Measurements from ENCODE around the gene KRIT1. TPM values are rescaled to one million over a fixed set of nuclear protein-coding genes. Genes with fewer than 3 reads are reported as not detected.
A peak's percentile ranks its signal among the peaks of the same experiment; 100 is the strongest.

Gene KRIT1
- total RNA-seq, 1 experiment from 2014 or later, result 23.7 TPM

DNA sequence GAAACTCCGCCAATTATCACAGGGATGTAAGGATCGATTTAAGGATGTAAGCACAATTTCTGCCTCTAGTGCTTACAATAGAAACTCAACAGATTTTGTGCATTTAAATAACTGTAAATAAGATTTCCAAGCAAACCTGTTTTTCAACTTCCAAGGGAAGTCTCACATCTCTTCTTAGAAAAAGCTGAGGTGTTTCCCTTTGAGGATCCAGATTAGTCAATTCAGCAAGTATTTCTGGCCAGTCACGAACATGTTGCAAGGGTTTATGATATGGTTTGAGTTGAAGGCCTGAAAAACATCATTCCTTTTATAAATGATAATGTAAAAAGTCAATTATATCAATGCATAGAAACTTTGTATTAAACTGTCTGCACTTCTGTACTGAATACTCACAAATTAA, 23.9 kb downstream of the KRIT1 start:
- H3K79me2 ChIP-seq (ENCODE audit: low read length), result no peaks in the 10 kb centered on the region
- no peak for ATAC-seq
- H3K4me1 ChIP-seq (ENCODE audit: insufficient read depth, low read length), result no peaks in the 10 kb centered on the region
- POLR2A ChIA-PET (ENCODE audit: unreplicated experiment), result no interaction called here
- H3K36me3 ChIP-seq (ENCODE audit: low read depth, low read length), result peaks cover 25% of the 10 kb centered on the region
- no peak overlapping the region for H3K4me2 ChIP-seq (ENCODE audit: low read length)
- no peak overlapping the region for H3K4me3 ChIP-seq (ENCODE audit: low read length)
- peak; percentile 24 for DNase-seq
- H3K9ac ChIP-seq (ENCODE audit: low read length), result no peak overlapping the region
- intact Hi-C loops (cut with micrococcal nuclease), result no loop called here
- H3K9me3 ChIP-seq (ENCODE audit: low read length), result no peaks in the 10 kb centered on the region
- TF ChIP-seq EZH2 (IDR thresholded peaks at IDR 0.05; ENCODE audit: low read length, unreplicated experiment) (no peak), EZH2phosphoT487 (IDR thresholded peaks at IDR 0.05; ENCODE audit: borderline replicate concordance, low read length) (no peak)
- TF ChIP-seq, protein P1, sequence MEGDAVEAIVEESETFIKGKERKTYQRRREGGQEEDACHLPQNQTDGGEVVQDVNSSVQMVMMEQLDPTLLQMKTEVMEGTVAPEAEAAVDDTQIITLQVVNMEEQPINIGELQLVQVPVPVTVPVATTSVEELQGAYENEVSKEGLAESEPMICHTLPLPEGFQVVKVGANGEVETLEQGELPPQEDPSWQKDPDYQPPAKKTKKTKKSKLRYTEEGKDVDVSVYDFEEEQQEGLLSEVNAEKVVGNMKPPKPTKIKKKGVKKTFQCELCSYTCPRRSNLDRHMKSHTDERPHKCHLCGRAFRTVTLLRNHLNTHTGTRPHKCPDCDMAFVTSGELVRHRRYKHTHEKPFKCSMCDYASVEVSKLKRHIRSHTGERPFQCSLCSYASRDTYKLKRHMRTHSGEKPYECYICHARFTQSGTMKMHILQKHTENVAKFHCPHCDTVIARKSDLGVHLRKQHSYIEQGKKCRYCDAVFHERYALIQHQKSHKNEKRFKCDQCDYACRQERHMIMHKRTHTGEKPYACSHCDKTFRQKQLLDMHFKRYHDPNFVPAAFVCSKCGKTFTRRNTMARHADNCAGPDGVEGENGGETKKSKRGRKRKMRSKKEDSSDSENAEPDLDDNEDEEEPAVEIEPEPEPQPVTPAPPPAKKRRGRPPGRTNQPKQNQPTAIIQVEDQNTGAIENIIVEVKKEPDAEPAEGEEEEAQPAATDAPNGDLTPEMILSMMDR (conservative IDR thresholded peaks at IDR 0.05; ENCODE audit: low read depth, low read length), result no peak
- no peaks in the 10 kb centered on the region for H3F3A ChIP-seq (ENCODE audit: low read length, unreplicated experiment)
- no peaks in the 10 kb centered on the region for H3K9me2 ChIP-seq (replicated peaks; ENCODE audit: low read length)
- H4K20me1 ChIP-seq (ENCODE audit: low read length), result no peaks in the 10 kb centered on the region
- BruUV-seq (replicated peaks), result no TSS peak
- H3K27me3 ChIP-seq (ENCODE audit: low read length), result no peaks in the 10 kb centered on the region
- no peak overlapping the region for H2AFZ ChIP-seq (ENCODE audit: low read length)
- CTCF ChIA-PET, result no interaction called here
- no peak overlapping the region for H3K27ac ChIP-seq (ENCODE audit: low read length)

DNA sequence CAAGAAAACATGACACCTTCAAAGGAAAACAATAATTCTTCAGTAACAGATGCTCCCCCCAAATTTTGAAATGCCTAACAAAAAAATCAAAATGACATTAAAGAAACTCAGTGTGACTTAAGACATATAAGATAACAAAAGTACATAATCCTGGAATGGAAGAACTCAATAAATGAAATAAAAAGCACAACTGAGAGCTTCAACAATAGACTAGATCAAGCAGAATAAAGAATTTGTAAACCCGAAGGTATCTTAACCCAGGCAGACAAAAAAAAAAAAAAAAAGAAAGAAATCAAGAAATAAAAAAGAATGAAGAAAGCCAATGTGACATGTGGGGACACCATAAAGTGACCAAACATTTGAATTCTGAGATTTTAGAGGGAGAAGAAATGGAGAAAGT, 39.0 kb downstream of the KRIT1 start:
- DNase-seq (no peak), ATAC-seq (no peak)
- no peak overlapping the region for H3K9ac ChIP-seq (ENCODE audit: low read length)
- H2AFZ ChIP-seq (ENCODE audit: low read length), result no peak overlapping the region
- no peaks in the 10 kb centered on the region for H3F3A ChIP-seq (ENCODE audit: low read length, unreplicated experiment)
- no peaks in the 10 kb centered on the region for H3K9me2 ChIP-seq (replicated peaks; ENCODE audit: low read length)
- TF ChIP-seq EZH2phosphoT487 (IDR thresholded peaks at IDR 0.05; ENCODE audit: borderline replicate concordance, low read length) (no peak), EZH2 (IDR thresholded peaks at IDR 0.05; ENCODE audit: low read length, unreplicated experiment) (no peak)
- TF ChIP-seq, protein P1 (conservative IDR thresholded peaks at IDR 0.05; ENCODE audit: low read depth, low read length), result no peak
- H3K27ac ChIP-seq (ENCODE audit: low read length), result no peak overlapping the region
- POLR2A ChIA-PET (ENCODE audit: unreplicated experiment), result no interaction called here
- H3K9me3 ChIP-seq (ENCODE audit: low read length), result peaks cover 6% of the 10 kb centered on the region; the same call in 1 of the 2 replicates
- no TSS peak for BruUV-seq (replicated peaks)
- peaks cover 22% of the 10 kb centered on the region for H3K36me3 ChIP-seq (ENCODE audit: low read depth, low read length)
- intact Hi-C loops (cut with micrococcal nuclease), result no loop called here
- no peak overlapping the region for H3K4me2 ChIP-seq (ENCODE audit: low read length)
- CTCF ChIA-PET, result no interaction called here
- H3K4me3 ChIP-seq (ENCODE audit: low read length), result no peak overlapping the region
- H3K79me2 ChIP-seq (ENCODE audit: low read length), result no peaks in the 10 kb centered on the region; the same call in 1 of the 2 replicates
- H3K27me3 ChIP-seq (ENCODE audit: low read length), result no peaks in the 10 kb centered on the region
- H4K20me1 ChIP-seq (ENCODE audit: low read length), result no peaks in the 10 kb centered on the region
- no peaks in the 10 kb centered on the region for H3K4me1 ChIP-seq (ENCODE audit: insufficient read depth, low read length)

DNA sequence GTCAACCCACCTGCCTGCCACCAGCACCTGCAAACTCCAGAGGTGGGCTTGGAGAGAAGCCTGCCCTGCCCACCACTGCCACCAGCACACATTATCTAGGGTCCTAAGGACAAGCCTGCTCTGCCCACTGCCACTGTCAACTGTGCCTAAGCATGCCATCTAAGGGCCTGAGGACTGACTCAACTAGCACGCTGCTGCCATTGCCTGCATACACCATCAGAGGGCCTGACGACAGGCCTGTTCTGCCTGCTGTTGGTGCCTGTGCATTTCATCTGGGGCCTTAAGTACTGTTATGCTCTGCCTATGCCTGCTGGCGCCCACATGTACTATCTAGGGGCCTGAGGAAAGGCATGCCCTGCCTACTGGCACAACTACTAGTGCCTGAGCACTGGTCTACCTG, 39.7 kb downstream of the KRIT1 start:
- Histone ChIP-seq H3K9me3 (ENCODE audit: low read length) (peaks cover 6% of the 10 kb centered on the region; the same call in 1 of the 2 replicates), H3K27me3 (ENCODE audit: low read length) (no peaks in the 10 kb centered on the region), H4K20me1 (ENCODE audit: low read length) (no peaks in the 10 kb centered on the region), H3F3A (ENCODE audit: low read length, unreplicated experiment) (no peaks in the 10 kb centered on the region), H2AFZ (ENCODE audit: low read length) (no peak overlapping the region), H3K79me2 (ENCODE audit: low read length) (no peaks in the 10 kb centered on the region; the same call in 1 of the 2 replicates), H3K4me3 (ENCODE audit: low read length) (no peak overlapping the region), H3K27ac (ENCODE audit: low read length) (no peak overlapping the region), H3K9ac (ENCODE audit: low read length) (no peak overlapping the region), H3K9me2 (replicated peaks; ENCODE audit: low read length) (no peaks in the 10 kb centered on the region), H3K36me3 (ENCODE audit: low read depth, low read length) (peaks cover 22% of the 10 kb centered on the region), H3K4me1 (ENCODE audit: insufficient read depth, low read length) (no peaks in the 10 kb centered on the region), H3K4me2 (ENCODE audit: low read length) (no peak overlapping the region)
- intact Hi-C loops (cut with micrococcal nuclease), result no loop called here
- POLR2A ChIA-PET (ENCODE audit: unreplicated experiment), result no interaction called here
- BruUV-seq (replicated peaks), result no TSS peak
- ATAC-seq (no peak), DNase-seq (no peak)
- CTCF ChIA-PET, result no interaction called here
- TF ChIP-seq, protein P1 (conservative IDR thresholded peaks at IDR 0.05; ENCODE audit: low read depth, low read length), result no peak
- no peak for TF ChIP-seq EZH2phosphoT487 (IDR thresholded peaks at IDR 0.05; ENCODE audit: borderline replicate concordance, low read length)
- TF ChIP-seq EZH2 (IDR thresholded peaks at IDR 0.05; ENCODE audit: low read length, unreplicated experiment), result no peak

Data from PC-3 (cell line).